Endothelial cell of umbilical vein (primary cell): Measurements from ENCODE around the gene COL19A1.

Source experiments
- CTCF ChIP-seq, 2 donors: IDR thresholded peaks; 1 replicate in 1 of 2; 2 replicates in 1 of 2; pipeline ENCODE4 v1.5.1; 2011; ENCODE audit warnings: low read length in 2 of 2, mild to moderate bottlenecking in 2 of 2, moderate library complexity in 2 of 2, control low read depth in 1 of 2, inconsistent platforms in 1 of 2, low read depth in 1 of 2; ENCODE audit not compliant: insufficient read depth in 1 of 2; ENCODE audit errors: extremely low read depth in 1 of 2
- EZH2 ChIP-seq: IDR thresholded peaks from 2 replicates; pipeline ENCODE4 v1.6.1; 2012; ENCODE audit warnings: borderline replicate concordance, low read depth, mild to moderate bottlenecking, moderate library complexity, low read length, inconsistent platforms; ENCODE audit not compliant: severe bottlenecking
- MAX ChIP-seq: IDR thresholded peaks from 2 replicates; pipeline ENCODE4 v1.6.1; 2011; ENCODE audit not compliant: insufficient read depth, insufficient read length
- POLR2A ChIP-seq: IDR thresholded peaks from 2 replicates; pipeline ENCODE4 v1.6.1; 2012; ENCODE audit warnings: low read depth, mild to moderate bottlenecking, control low read depth, low read length

GRCh38 chr6:70037445-70037844, 171.1 kb downstream of the COL19A1 start:
- no peak for TF ChIP-seq CTCF (IDR thresholded peaks at IDR 0.05; ENCODE audit: extremely low read depth in 1 of 2, insufficient read depth in 1 of 2, low read depth in 1 of 2, low read length in 2 of 2)
- TF ChIP-seq POLR2A = no peak
- TF ChIP-seq EZH2 = no peak
- no peak for TF ChIP-seq MAX
